Fibroblast of pulmonary artery (primary cell): ENCODE measurements around the gene TCFL5.

Experiments
- DNase-seq: peaks from one replicate; pipeline ENCODE4 v3.0.0-alpha.2; 2010; ENCODE audit warnings: low read depth
- H3K4me3 ChIP-seq: replicated peaks from 2 replicates; pipeline ENCODE4 v1.5.1; 2011; ENCODE audit warnings: low read depth, mild to moderate bottlenecking, control low read depth, low read length, moderate library complexity
- CTCF ChIP-seq: IDR thresholded peaks from 2 replicates; pipeline ENCODE4 v1.5.1; 2011; ENCODE audit warnings: mild to moderate bottlenecking, control low read depth, low read length, inconsistent platforms; ENCODE audit errors: missing control alignments

TCFL5 gene

GRCh38 chr20:62880147-62880934 is 18.7 kb upstream of the TCFL5 start:
- no peak for TF ChIP-seq CTCF
- no peak for DNase-seq
- H3K4me3 ChIP-seq, result no peak overlapping the region

- no peak for DNase-seq
- TF ChIP-seq CTCF, result no peak
- H3K4me3 ChIP-seq, result no peak overlapping the region
Observed at GRCh38 chr20:62879275-62880146, 17.9 kb upstream of the TCFL5 start.

DNA sequence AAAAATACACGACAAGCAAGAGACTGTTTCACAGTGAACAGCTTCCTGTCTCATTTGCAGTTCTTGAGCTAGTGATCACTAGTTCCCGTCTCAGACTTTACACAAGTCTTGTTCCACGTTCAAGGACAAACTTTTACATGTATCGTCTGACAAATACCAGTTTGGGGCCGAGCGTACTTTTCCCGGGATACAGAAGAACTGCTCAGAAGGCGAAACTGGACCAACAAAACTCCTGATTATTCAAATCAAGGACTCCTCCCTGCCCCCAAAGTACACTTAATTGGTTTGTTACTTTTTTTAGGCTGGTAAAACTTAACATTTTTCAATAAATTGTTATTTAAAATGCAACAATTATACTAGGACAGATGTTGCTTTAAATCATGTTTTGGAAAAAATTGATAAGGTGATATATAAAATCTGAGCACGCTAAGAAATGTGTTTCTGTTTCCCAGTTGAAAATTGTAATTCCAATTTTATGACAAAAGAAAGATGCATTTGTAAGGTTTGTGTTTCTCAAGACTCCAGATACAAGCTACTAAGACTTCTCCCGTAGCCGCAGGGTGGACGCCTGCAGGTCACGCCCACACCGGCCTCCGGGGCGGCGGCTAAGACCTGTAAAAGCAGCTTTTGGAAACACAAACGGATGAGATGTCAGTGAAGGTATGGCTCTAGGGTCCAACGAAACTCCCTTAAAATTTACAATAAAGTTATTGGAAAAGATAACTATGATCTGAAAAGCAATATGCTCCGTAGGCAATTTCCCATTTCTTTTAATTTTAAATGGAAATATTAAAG is 16.8 kb upstream of the TCFL5 start:
- no peak overlapping the region for H3K4me3 ChIP-seq
- no peak for TF ChIP-seq CTCF
- no peak for DNase-seq

DNA sequence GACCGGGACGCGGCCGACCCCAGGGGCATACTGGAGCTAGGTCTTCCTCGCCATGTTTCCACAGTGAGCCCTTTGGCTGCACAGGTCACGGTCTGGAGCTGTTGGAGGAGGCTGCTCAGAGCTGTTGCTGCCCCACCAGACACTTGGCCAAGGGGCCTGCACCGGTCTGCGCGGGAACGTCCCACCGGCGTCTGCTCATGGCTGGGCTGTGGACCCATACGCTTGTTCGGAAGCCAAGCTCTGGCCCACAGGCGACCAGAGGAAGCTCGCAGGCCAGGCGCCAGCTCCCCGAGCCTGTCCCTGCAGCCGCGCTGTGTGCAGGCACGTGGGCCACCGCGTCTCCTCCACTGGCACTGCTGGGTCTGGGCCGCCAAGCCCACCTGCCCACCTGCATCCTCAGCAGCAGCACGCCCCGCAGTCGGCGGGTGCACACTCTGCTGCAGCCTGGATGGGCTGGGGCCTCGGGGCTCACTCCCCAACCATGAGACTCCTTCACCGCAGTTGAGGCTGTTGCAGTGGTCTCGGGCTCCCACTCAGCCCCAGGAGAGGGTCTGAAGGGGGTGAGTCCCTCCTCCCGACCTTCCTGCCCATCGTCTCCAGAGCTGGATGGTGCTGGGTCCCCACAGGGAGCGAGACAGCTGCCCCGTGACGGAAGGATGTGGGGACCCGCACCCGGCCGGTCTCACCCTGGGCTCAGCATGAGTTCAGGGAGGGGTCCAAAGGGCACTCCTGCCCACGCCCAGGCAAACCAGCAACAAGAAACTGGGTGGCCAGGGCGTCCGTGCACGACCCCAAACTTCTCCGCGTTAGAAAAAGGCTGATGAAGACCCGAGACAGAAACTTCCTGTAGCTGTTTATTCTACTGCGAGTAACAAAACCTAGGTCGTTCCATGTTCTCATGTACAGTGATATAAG is 15.5 kb upstream of the TCFL5 start:
- peak; percentile 70 for DNase-seq
- H3K4me3 ChIP-seq, result no peak overlapping the region
- TF ChIP-seq CTCF, result no peak

DNA sequence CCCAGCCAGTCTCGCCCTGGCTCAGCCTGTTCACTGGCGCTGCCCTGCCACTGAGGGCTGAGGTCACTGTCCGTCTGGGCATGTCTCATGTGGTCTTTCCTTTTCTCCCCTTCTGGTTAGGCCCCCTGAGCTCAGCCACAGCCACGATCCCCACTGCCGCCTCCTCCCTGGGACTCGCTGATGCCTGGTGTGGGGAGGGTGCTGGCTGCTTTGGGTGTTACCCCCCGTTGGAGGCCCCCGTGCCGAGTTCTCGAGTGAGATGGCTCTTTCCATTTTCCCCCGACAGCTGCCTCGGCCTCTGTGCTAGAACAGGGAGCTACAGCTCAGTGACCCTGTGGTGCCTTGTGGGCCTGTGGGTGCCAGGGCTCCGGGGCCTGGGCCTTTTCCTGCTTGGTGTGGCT is 14.9 kb upstream of the TCFL5 start:
- no peak for TF ChIP-seq CTCF
- no peak overlapping the region for H3K4me3 ChIP-seq

More for the DNA sequence above, 14.9 kb upstream of the TCFL5 start:
- DNase-seq, result no peak
